GM12874 (cell line): ENCODE data around the gene LIPT2.

Experiments used
- CTCF ChIP-seq: IDR thresholded peaks from 2 replicates; pipeline ENCODE4 v1.5.1; 2011; ENCODE audit warnings: low read depth, mild to moderate bottlenecking, control low read depth, low read length, moderate library complexity; ENCODE audit not compliant: insufficient read depth

Gene LIPT2

GRCh38 chr11:74450318-74450717, 43.2 kb downstream of the LIPT2 start:
- no peak for TF ChIP-seq CTCF

- TF ChIP-seq CTCF: peak; percentile 69
These were observed 44.1 kb downstream of the LIPT2 start for GRCh38 chr11:74449369-74449931.

- no peak for TF ChIP-seq CTCF
These were observed 45.8 kb downstream of the LIPT2 start for GRCh38 chr11:74447720-74448119.

GRCh38 chr11:74446532-74446938, 47.0 kb downstream of the LIPT2 start:
- no peak for TF ChIP-seq CTCF

- no peak for TF ChIP-seq CTCF
These were observed 49.2 kb downstream of the LIPT2 start for GRCh38 chr11:74444173-74444826.

GRCh38 chr11:74443071-74443864, 50.3 kb downstream of the LIPT2 start:
- TF ChIP-seq CTCF: no peak

- TF ChIP-seq CTCF: no peak
These were observed 50.9 kb downstream of the LIPT2 start for GRCh38 chr11:74442636-74443035.
